NCI-H2196 (cell line): ENCODE results near the gene POT1.

ENCODE experiments used
- DNase-seq: peaks from one replicate; lab custom pipeline; 2025; ENCODE audit not compliant: unreplicated experiment; lab: John Stamatoyannopoulos, UW

Gene POT1

DNA sequence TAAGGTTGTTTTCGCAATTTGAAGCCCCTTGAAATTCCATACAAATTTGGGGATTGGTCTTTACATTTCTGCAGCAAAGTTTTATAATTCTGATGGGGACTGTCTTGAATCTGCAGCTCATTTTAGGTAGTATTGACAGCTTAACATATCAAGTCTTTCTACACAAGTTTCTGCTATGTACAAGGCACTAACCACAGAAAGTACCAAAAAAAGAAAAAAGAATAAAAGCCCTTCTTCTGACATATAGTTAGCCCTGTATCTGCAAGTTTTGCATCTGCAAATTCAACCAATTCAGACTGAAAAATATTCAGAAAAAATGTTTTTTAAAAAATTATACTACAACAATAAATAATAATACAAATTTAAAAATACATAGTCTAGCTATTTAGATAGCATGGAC lies 15.3 kb downstream of the POT1 start:
- DNase-seq, result no peak

DNA sequence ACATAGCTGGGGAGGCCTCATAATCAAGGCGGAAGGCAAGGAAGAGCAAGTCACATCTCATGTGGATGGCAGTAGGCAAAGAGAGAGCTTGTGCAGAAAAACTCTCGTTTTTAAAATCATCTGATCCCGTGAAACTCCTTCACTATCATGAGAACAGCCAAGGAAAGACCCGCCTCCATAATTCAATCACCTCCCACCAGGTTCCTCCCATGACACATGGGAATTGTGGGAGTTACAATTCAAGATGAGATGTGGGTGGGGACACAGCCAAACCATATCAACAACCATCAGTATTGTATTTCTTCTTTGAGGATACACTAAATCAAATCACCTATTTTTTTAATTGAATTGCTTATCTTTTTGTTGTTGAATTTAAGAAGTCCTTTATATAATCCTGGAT lies 16.7 kb downstream of the POT1 start:
- DNase-seq, result no peak

DNA sequence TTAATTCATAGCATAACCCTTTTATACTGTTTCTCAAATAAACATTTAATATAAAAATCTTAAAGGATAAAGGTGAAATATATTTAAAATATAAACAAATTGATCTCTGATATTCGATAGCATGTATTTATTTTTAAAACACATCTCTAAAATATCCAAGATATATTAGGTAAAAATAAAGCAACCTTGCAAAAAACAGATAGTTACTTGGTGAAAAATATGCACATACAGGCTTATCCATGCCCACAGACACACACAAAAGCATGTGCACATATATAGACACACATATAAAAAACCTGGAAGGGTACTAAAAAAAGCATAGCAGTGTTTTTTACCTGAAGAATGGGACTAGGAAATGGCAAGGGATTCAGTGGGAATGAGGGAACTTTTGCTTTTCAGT lies 19.8 kb downstream of the POT1 start:
- DNase-seq, result no peak

DNA sequence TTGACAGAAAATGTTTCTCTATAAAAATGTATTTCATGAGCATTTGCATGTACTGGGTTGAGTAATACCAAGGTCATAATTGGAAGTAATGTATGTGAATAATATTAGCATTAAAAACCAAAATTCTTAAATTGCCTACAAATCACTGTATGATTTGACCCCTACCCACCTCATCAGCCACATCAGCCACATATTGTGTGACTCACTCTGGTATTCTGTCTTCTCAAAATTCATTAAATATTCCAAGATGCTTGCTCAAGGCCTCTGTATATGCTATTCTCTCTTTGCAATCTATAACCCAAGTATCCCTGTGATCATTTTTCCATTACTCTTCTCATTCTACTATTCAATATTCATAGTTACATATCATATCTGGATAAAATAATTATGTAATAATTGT lies 21.4 kb downstream of the POT1 start:
- DNase-seq, result no peak

DNA sequence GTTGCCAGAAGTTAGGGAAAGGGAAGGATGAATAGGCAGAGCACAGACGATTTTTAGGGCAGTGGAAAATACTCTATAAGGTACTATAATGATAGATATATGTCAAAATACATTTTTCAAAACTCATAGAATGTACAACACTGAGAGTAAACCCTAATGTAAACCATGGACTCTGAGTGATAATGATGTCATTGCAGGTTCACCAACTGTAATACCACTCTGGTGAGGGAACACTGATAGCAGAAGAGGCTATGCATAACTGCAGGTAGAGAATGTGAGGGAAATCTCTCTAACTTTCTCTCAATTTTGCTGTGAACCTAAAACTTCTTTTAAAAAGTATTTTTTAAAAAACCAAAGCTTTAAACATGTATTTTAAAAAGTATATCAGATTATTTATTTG lies 22.1 kb downstream of the POT1 start:
- no peak for DNase-seq

DNA sequence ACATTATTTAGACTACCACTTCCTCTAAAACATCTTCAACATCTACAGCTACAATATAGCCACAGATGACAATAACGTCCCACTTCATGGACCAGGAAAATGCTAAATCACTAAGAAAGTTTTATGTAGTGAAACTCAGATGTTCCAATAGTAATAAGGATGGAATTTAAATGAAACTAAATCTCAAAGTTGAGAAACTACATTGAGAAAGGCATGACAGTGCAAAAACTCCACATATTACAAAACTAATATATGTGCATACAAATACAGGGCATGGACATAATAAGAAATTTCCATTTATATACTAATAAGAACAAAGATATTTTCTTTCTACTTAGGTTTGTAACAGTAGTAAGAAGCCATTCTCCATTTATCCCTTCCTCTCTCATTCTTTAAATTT lies 31.1 kb downstream of the POT1 start:
- no peak for DNase-seq

DNA sequence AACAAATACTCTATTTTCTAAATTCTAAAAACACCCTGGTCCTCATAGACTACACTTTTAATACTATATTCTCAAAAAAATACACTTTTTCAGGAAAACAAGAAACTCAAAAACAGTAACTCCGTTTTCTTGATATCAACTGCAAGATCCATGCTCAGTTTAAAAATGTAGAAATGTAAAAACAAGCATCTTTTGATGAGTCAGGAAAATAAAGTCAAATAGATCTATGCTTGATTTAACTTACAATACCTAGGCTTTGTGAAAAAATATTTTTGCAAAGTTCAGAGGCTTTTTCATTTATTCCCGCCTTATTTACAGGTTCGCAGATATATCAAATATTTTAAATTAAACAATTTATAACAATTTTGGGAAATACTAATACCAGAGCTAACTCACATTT lies 33.6 kb downstream of the POT1 start:
- DNase-seq, result no peak

DNA sequence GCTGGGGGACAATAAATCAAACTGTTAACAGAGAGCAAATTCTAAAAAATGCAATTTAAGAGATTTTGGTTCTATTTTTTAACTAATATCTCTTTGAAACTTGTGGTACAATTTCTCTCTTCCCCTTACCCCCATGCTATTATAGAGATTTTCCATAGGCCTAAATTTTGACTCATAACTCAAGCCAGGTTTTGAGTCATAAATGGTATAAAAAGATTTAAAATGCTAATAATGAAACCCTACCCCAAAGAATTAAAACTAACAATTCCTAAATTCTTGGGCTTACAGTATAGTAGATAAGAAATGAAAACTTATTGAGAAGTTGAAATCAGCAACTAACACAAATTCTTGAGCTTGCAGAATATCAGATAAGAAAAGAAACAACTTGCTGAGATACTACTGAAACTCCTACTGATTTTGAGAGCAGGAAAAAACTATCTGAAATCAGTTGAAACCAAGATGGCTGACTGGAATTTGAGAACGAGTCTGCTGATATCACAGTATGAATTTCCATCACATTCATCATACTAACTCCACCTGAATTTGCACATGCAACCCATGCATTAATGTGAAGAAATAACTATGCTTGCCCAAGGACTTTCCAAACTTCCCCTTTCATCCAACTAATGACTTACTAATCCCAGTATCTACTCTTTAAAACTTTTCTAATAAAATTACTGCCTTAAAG lies 36.3 kb downstream of the POT1 start:
- DNase-seq, result no peak

DNA sequence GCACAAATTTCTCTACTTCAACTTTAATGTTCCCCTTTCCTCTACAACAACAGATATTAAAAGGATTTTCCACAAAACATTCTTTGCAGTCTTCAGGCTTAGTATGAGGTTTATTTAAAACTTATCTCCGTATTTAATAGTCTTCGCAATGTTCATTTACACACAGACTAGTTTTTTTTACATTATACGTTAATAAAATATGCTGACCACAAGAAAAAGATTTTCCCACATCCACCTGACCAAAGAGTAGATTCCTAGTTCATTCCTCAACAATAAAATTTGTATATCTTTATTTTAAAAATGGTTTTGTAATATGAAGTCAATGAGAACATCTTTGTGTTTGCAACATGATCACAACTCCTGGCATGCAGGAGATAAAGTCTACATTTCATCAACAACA lies 42.4 kb downstream of the POT1 start:
- DNase-seq, result no peak

DNA sequence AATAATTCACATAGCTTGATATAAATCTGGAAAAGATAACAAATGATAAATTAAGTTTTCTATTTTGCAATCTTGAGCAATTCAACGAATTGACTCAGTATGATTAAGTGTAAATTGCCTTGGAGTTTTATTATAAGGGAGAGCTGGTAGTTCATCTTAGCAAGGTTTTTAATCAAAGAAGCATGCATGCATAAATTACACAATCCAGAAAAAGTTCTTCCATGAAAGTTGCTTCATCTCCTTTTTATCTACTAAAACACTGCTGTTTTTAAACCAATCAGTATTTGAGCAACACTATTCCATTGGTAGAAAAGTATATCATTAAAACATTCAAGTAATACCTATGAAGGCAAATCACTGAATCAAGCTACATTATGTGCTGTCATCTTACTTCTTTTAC lies 47.6 kb downstream of the POT1 start:
- DNase-seq, result no peak

DNA sequence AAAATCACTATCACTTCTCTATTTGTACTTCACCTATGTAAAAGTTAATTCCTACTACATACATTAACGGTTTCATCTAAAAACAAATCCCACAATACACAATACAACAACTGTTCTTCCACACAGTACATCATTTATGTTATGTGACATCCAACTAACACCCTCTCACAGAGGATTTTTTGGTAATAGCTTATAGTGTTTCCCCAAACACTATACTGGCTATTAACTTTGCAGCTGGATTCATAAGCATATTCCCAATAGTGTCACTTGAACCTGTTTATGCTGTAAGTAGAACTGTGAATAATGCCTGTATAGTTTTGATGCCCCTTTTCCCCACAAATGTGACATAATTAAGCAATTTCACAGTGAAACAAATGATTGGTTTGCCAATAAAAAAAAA lies 49.9 kb downstream of the POT1 start:
- no peak for DNase-seq

DNA sequence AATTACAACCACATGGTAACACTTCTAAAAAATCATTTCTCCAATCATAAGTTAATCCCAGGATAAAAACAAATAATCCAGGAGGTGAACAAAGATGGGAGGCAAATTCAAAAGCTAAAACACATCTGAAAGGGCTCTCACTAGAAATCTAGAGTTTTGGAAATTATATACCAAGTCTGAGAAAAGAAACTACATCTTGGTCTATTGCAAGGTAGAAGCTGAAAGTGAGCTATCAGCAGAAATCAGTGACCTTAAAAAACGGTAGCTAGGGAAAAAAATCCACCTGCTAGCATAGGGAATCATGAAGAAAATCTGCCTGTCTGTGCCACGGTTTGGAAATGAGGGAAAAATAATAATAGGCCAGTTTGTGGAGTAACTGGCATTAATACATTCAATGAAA lies 50.5 kb downstream of the POT1 start:
- no peak for DNase-seq

DNA sequence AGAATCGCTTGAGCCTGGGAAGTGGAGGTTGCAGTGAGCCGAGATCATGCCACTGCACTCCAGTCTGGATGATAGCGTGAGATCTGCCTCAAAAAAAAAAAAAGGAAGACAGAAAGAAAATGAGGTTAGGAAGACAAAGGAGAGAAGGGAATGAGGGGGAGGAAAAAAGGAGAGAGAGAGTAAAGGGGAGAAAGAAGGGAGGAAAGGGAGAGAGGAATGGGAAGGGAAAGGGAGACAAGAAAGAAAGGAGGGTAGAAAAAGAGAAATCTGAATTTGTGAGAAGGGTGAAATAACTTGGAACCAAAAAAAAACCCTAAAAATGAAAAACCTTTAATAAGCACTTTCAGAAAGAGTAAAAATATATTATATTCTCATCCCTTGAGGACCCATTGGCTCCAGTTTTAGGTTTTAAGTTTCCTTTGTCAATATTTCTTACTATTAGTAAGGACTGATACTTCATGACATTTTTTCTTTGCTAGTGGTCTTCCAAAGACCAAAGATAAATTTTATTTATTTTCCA lies 54.9 kb downstream of the POT1 start:
- no peak for DNase-seq

DNA sequence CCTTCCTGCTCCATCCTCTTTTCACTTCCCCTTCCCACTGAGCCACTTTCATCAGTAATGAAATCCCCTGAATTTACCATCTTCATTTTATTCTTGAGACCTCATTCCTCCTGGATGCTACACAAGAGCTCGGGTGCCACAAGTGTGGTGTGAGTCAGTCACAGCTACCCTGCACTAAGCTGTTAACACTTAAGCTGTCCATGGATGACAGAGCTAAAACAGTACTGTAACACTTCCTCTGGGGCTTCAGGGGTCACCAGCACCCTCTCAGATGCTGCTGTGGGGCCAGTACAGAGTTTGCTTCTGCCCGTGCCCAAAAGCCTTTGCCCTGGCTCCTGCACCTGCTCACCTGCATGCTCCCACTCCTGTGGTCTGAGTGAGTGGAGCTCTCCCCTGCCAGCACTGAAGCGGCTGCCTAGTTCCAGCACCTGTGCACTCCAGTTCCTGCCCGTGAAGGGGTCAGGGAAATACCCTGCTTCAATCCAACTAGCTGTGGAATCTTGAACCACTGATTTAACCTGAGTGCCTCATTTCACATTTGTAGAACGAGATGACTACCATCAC lies 71.9 kb downstream of the POT1 start:
- no peak for DNase-seq

DNA sequence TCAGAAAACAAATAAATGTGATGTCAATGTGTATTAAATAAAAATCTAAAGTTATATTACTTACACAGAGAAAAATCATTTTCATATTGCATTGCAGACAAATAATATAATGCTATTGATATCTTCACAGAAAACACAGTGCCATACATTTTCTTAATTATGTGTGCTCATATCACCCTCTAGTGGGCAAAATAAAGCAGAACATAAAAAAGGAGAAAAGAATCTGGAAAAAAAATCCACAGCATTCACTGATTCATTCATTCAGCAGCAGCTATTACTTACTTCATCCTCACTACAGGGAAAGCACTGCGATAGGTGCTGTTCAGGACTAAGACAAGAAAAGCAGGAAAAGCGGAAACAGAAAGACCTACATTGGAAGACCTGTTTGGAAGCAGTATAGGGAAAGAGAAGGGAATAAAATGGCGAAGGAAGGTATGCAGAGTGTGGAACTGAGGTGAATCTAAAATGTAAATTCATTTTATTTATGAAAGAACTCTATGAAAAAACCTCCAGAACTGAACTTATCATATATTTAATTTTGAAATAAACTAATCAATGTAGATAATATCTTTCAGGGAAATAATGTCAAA lies 73.2 kb downstream of the POT1 start:
- DNase-seq, result peak; percentile 46

DNA sequence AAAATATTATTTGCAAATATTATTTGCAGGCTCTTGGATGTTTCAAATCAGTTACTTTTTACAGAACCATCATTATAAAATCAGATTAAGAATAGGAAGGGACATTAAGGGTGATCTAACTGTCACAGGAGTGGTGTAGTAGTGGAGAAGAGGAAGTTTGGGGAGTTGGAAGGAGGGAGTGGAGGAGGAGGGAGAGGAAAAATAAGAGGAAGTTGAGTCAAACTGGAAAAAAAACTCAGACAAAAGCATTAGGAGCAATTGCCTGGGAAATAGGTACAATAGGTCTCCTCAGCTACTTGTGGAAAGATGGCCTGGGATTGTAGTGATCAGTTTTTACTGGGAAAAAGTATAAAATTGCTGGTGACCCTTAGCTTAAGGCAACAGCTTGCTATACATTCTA lies 86.3 kb downstream of the POT1 start:
- DNase-seq, result no peak

DNA sequence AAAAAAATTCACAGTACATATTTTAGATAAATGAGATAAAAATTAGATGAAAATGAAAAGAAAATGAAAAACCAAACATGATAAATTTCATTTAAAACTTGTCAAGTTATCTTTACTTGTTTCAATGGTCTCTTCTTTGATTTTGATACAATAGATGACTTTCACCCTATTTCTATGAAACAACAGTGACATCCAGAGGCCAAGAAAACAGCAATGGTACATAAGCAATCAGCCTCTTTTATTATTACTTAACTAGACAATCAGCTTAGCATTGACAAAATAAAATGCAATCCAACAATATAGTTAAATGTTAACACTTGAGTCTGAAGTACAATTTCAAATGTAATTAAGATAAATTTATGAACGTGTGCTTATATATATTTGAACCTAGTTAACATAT lies 89.2 kb downstream of the POT1 start:
- no peak for DNase-seq

DNA sequence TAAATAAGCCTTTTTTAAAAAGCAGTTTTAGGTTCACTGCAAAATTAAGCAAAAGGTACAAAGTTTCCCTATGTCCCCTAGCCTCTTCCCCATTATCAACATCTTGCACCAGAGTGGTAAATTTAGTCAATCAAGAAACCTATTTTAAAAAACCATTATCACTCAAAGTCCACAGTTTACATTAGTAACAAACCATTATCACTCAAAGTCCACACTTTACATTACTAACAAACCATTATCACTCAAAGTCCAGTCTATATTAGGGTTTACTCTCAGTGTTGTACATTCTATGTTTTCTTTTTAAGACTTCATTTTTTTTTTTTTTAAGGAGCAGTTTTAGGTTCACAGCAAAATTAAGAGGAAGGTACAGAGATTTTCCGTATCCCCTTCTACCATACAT lies 89.9 kb downstream of the POT1 start:
- no peak for DNase-seq

DNA sequence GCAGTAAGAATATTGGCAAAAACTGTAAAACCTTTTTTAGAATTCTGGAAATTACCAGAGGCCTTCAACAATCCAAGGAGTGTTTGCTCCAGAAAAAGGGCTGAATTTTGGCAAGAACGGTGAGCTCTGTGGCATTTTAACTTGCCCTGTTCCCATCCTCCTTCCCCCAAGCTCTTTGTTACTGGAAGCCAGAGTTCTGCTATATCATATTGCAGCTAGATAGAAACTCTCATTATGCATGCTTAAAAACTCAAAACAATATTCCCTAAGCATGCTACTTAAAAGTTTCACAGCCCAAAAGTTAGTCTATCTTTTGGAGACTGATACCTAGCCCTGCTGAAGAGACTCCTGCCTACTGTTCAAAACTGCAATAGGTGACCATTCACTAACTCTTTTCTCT lies 93.5 kb downstream of the POT1 start:
- no peak for DNase-seq

DNA sequence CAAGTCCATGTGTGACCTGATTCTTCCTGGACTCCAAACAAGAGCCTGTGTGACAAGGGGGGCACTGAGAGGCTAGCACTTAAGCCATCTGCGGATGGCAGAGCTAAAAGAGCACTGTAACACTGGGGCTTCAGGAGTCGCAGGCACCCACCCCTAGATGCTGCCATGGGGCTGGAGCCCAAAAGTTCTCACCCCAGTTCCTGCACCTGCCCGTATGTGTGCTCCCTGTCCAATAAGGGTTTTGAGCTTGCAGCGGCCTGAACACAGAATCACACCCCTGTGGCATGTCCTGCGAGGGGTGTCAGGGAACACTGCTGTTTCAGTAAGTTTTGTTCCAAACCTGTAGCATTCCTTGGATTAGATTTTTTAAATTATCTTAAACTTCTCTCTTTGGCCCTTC lies 110.8 kb downstream of the POT1 start:
- DNase-seq, result no peak

DNA sequence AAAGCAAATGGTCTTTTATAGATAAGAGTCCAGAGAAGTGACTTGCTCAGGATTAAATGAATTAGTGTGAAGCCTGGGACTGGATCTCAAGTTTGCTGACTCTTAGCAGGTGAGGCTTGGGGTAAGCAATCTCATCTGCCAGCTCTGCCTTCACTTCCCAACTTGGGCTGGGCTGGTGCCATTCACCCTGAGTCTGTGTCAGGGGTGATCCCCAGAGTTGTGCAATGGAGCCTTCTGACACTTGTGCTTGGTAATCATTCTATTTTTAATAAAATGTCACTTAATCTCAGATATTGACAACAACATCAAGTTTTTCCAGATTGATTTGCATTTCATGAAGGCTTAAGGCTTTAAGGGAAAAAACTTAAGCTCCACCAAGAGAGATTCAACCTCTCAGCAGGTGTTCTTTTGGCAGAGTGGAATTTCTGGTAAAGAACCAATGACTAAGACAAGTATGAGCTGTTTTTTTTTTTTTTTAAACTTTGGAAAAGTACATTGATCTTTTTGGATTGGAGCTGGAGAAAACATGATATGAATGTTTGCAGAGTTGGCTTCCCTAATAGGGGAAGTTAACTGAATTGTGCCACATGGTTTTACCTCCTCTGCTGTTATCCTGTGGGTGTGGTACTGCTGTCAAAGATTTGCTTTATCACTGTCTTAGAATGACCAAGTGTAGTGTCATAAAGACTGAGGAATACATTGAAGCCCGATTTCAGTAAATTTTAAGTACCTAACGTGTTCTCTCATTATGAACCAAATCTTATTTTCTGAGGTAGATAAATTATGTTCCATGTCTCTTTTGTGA lies 115.4 kb downstream of the POT1 start:
- DNase-seq, result no peak

DNA sequence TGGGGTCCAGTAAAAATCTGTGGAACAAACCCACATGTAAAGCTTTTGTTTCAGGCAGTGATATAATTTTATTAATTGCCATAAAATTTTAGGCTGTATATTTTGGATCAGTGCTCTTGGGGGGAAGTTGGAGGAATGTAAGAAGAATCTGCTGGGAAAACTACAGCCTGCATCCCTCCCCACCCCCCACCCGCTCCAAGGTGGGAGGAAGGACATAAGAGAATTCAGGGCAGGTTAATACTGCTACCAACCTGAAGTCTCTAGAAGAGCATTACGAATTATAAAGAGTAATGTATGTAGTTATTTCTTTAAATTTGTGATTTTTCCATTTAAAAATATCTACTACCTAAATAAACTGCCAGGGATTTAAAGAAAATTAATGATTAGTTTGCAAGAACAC lies 116.9 kb downstream of the POT1 start:
- no peak for DNase-seq
